Measurements from ENCODE around the gene ALDH16A1. TPM values are rescaled to one million over a fixed set of nuclear protein-coding genes. Genes with fewer than 3 reads are reported as not detected.

The ALDH16A1 gene
- polyA plus RNA-seq (2012; ENCODE audit: low read depth, missing spikeins), result 13.7 TPM

DNA sequence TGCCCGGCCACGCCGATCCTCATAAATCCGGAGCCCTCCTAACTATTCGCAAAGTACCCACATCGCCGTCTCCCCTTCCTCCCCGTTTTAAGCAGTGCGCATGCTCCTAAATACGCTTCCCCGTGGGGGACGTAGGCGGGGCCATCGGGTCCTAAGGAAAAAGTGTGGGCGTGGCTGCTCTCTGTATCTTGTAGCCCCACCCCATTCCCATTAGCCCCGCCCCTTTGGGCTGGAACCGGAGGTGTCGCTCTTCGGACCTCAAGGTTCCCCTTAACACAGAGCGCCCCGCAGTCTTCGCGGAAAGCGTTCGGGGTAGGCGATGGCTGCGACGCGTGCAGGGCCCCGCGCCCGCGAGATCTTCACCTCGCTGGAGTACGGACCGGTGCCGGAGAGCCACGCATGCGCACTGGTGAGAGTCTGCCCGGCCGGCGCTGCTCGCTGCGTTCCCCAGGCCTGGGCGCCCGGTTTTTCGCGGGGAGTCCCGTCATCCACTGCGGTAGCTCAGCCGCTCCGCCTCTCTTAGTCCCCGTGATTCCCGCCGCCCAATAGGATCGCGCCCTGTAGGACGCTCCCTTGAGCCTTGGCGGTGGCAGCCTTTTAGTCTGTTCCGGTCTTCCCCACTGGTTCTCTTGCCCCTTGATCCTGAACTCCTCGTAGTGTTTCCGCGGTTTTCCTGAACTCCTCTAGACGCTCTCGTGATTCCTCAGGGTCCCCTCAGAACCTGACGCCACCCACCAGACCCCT lies at the start of gene ALDH16A1:
ALDH16A1 (plus strand) TSS at position 213 of the 744 bp plus-strand sequence; CDS start at position 320, 107 bp downstream.
- peak; percentile 94 for FAIRE-seq
- DNase-seq (ENCODE audit: insufficient read length, low spot score), result peak; percentile 91
- TF ChIP-seq POLR2A (IDR thresholded peaks at IDR 0.05; ENCODE audit: low read depth, low read length) (peak; percentile 96), PAX5 (IDR thresholded peaks at IDR 0.05; ENCODE audit: insufficient read depth, low read length, severe bottlenecking) (no peak), POU2F2 (IDR thresholded peaks at IDR 0.05; ENCODE audit: low read depth, low read length) (peak; percentile 84; the same call in 1 of the 2 replicates), TAF1 (IDR thresholded peaks at IDR 0.05; ENCODE audit: low read depth, low read length) (peak; percentile 93), POLR2AphosphoS5 (IDR thresholded peaks at IDR 0.05; ENCODE audit: low read depth, low read length) (peak; percentile 96), SPI1 (IDR thresholded peaks at IDR 0.05; ENCODE audit: low read depth, low read length) (no peak)

DNA sequence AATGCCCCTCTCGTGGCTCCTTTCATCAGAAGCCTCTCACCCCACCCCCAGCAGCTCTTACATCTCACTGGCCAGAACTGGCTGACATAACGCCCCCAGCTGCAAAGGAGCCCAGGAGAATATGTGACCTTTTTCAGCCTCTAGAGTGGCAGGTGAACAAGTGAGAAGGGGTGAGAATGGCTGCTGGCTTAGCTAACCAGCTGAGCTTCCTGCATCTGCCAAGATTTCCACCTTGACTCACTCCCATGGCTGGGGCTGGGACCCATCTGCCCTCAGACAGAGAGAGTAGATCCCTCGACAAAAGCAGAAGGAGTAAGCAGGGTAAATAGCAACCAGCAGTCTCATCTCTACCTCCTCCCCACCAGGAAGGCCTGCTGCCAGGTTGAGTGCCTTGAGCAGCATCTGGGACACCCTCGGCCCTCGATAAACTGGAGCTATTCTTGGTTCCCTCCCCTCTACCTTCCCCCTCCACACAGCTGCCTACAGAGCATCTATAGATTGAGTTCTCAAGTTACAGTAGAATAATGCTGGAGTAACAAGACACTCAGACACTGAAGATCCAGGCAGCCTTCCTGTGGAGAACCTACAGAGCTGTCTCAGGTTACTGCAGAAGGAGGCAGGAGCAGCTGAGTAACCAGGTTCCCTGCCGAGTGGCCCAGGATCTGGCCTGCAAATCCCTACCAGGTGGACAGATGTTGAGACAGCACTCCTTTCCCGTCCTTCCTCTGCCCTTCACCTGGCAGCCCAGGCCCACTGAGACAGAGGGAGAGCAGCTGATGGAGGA lies 49.4 kb upstream of the ALDH16A1 start:
- TF ChIP-seq TAF1 (IDR thresholded peaks at IDR 0.05; ENCODE audit: low read depth, low read length) (no peak), POU2F2 (IDR thresholded peaks at IDR 0.05; ENCODE audit: low read depth, low read length) (no peak), SPI1 (IDR thresholded peaks at IDR 0.05; ENCODE audit: low read depth, low read length) (no peak), POLR2A (IDR thresholded peaks at IDR 0.05; ENCODE audit: low read depth, low read length) (no peak), PAX5 (IDR thresholded peaks at IDR 0.05; ENCODE audit: insufficient read depth, low read length, severe bottlenecking) (no peak), POLR2AphosphoS5 (IDR thresholded peaks at IDR 0.05; ENCODE audit: low read depth, low read length) (no peak)
- FAIRE-seq (peak; percentile 55), DNase-seq (ENCODE audit: insufficient read length, low spot score) (no peak)

DNA sequence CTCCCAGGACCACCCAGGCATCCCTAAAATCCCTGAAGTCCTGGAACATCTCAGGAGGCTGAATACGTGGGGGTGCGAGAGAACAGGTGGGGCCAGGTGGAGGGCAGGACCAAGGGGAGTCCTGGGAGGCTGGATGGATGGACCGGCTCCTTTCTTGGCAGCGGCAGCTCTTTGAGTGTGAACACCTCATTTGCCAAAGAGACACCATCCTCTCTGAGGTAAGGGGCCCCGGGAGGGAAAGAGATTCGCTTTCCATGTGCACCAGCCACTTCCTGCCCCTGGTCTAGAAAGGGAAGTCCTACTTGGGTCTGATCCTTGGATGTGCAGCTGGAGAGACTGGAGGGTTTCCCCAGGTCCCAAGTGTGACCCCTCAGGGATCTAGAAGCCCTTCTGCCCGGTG lies 45.9 kb upstream of the ALDH16A1 start:
- no peak for DNase-seq (ENCODE audit: insufficient read length, low spot score)
- TF ChIP-seq POU2F2 (IDR thresholded peaks at IDR 0.05; ENCODE audit: low read depth, low read length) (no peak), PAX5 (IDR thresholded peaks at IDR 0.05; ENCODE audit: insufficient read depth, low read length, severe bottlenecking) (no peak), TAF1 (IDR thresholded peaks at IDR 0.05; ENCODE audit: low read depth, low read length) (no peak), POLR2A (IDR thresholded peaks at IDR 0.05; ENCODE audit: low read depth, low read length) (no peak), SPI1 (IDR thresholded peaks at IDR 0.05; ENCODE audit: low read depth, low read length) (no peak), POLR2AphosphoS5 (IDR thresholded peaks at IDR 0.05; ENCODE audit: low read depth, low read length) (no peak)
- FAIRE-seq, result no peak

DNA sequence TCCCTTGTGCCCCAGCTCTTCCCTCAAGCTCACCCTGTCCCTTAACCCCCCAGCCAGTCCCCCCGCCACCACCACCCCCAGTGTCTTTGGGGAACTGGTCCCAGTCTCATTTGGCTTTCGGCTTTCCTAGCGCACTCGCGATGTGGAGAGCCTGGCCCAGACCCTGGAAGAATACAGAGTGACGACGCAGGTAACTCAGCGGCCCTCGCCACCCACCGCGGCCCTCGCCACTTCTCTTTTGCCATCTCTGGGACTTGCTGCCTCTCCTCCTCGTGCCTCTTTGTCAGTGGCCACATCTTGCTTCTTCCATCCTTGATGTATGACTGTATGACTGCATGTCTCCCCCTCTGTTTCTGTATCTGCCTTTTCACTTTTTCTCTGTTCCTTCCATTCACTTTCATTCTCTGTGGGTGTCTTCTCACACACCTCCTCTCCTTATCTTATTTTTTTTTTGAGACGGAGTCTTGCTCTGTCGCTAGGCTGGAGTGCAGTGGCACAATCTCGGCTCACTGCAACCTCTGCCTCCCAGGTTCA lies 45.5 kb upstream of the ALDH16A1 start:
- TF ChIP-seq PAX5 (IDR thresholded peaks at IDR 0.05; ENCODE audit: insufficient read depth, low read length, severe bottlenecking), result no peak
- no peak for TF ChIP-seq TAF1 (IDR thresholded peaks at IDR 0.05; ENCODE audit: low read depth, low read length)
- no peak for TF ChIP-seq POLR2AphosphoS5 (IDR thresholded peaks at IDR 0.05; ENCODE audit: low read depth, low read length)
- no peak for TF ChIP-seq POU2F2 (IDR thresholded peaks at IDR 0.05; ENCODE audit: low read depth, low read length)
- TF ChIP-seq POLR2A (IDR thresholded peaks at IDR 0.05; ENCODE audit: low read depth, low read length), result no peak
- TF ChIP-seq SPI1 (IDR thresholded peaks at IDR 0.05; ENCODE audit: low read depth, low read length), result no peak
- DNase-seq (ENCODE audit: insufficient read length, low spot score) (no peak), FAIRE-seq (no peak)

DNA sequence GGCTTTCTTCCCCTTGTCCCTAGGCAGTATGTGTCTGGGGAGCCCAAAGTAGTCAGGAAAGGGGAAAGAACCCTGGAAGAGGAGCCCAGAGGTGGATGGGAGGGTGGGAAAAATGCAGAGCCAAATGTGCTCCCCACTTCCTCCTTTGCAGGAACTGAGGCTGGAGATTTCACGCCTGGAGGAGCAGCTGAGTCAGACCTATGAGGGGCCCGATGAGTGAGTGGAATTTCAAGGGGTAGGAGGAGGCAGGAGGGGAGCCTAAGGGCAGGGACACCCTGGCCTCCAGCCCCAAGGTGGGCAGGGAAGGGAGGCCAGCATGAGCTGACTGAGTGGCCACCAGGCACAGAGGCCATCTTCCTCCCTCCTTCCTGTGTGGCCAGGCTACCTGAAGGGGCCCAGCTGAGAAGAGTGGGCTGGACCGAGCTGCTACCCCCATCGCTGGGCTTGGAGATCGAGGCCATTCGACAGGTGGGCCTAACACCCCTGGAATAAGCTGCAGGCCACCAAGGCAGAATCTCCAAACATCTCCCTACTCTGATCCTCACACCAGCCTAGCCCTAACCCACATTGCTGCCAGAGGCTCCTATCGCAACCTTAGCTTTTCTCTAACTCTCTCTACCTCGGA lies 44.1 kb upstream of the ALDH16A1 start:
- FAIRE-seq, result no peak
- TF ChIP-seq SPI1 (IDR thresholded peaks at IDR 0.05; ENCODE audit: low read depth, low read length), result peak; percentile 82
- no peak for TF ChIP-seq PAX5 (IDR thresholded peaks at IDR 0.05; ENCODE audit: insufficient read depth, low read length, severe bottlenecking)
- no peak for DNase-seq (ENCODE audit: insufficient read length, low spot score)

DNA sequence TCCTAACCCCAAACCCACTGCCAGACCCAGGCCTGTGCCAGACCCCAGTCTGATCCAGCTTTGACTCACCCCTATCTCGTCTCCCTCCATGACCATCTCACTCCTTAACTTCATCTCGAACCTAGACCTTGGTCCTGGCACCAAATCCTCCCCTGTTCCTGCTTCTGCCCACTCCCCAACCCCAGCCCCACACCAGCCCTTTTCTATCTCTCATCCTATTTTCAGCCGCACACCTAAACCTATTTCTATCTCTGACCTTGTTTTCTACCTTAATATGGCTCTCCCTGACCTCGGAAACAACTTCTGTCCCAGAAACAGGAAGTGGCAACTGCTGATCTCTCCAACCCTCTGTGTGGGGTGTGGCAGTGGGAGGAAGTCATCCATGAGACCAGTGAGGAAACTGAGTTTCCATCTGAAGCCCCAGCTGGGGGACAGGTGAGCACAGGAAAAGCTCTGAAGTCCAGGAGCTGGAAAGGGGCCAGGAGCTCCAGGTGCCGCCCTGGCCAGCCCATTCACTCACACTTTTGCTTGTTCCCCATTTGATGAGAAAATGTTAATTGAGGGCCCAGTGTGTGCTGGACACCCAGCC lies 43.5 kb upstream of the ALDH16A1 start:
- FAIRE-seq (peak; percentile 90), DNase-seq (ENCODE audit: insufficient read length, low spot score) (no peak)
- no peak for TF ChIP-seq PAX5 (IDR thresholded peaks at IDR 0.05; ENCODE audit: insufficient read depth, low read length, severe bottlenecking)
- TF ChIP-seq SPI1 (IDR thresholded peaks at IDR 0.05; ENCODE audit: low read depth, low read length), result peak; percentile 96

DNA sequence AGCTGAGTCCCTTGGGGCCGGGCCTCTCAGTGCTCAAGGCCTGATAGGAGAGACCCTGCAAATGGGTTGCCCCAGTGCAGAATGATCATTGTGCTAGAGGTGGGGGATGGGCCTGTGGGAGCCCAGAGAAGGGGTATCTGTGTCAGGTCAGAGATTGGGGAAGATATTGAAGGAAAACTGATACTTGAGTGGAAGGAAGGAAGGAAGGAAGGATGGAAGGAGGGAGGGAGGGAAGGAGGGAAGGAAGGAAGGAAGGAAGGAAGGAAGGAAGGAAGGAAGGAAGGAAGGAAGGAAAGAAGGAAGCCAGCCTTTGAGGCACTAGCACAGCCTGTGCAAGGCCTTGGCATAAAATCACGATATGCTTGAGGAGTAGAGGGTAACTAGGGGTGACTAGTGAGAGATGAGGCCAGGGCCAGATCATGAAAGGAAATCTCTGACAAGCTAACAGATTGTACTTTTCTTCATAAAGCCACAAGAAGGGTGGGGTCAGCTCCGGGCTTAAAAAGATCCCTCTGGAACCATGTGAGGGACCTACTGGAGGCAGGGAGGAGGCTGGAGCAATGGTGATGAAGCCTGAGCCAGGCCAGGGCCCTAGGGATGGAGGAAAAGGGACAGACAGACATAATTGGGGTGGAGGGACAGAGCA lies 41.2 kb upstream of the ALDH16A1 start:
- DNase-seq (ENCODE audit: insufficient read length, low spot score) (no peak), FAIRE-seq (no peak)
- TF ChIP-seq TAF1 (IDR thresholded peaks at IDR 0.05; ENCODE audit: low read depth, low read length) (no peak), PAX5 (IDR thresholded peaks at IDR 0.05; ENCODE audit: insufficient read depth, low read length, severe bottlenecking) (no peak), POLR2A (IDR thresholded peaks at IDR 0.05; ENCODE audit: low read depth, low read length) (no peak), POLR2AphosphoS5 (IDR thresholded peaks at IDR 0.05; ENCODE audit: low read depth, low read length) (no peak), POU2F2 (IDR thresholded peaks at IDR 0.05; ENCODE audit: low read depth, low read length) (no peak), SPI1 (IDR thresholded peaks at IDR 0.05; ENCODE audit: low read depth, low read length) (no peak)

DNA sequence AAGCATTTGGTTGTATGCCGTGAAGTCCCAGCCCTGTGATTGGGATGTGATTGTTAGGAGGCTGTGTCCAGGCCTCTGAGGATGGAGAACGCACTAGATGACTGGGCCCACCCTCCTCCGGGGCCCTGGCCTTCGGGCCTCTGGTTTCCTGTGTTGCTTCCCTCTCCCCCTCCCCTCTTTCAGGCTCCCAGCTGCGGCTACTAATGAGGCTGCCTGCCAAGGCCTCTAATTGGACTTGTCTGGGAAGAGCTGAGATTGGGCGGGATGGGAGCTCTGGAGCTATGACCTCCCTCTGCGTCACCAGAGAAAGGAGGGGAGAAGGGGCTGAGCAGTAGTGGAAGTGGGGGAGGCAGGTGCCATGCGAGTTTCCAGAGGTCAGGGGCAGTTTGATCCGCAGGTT lies 39.7 kb upstream of the ALDH16A1 start:
- DNase-seq (ENCODE audit: insufficient read length, low spot score) (no peak), FAIRE-seq (no peak)
- TF ChIP-seq PAX5 (IDR thresholded peaks at IDR 0.05; ENCODE audit: insufficient read depth, low read length, severe bottlenecking), result no peak
- TF ChIP-seq POLR2AphosphoS5 (IDR thresholded peaks at IDR 0.05; ENCODE audit: low read depth, low read length), result no peak
- no peak for TF ChIP-seq POLR2A (IDR thresholded peaks at IDR 0.05; ENCODE audit: low read depth, low read length)
- no peak for TF ChIP-seq TAF1 (IDR thresholded peaks at IDR 0.05; ENCODE audit: low read depth, low read length)
- TF ChIP-seq POU2F2 (IDR thresholded peaks at IDR 0.05; ENCODE audit: low read depth, low read length), result no peak
- TF ChIP-seq SPI1 (IDR thresholded peaks at IDR 0.05; ENCODE audit: low read depth, low read length), result no peak
